ENCODE measurements around the gene RNASEL.
"Not testable (repeated sequence)": the region's sequence is repeated elsewhere in the genome, so short reads cannot be mapped to it uniquely, and the experiment has no call there.

Gene RNASEL

DNA sequence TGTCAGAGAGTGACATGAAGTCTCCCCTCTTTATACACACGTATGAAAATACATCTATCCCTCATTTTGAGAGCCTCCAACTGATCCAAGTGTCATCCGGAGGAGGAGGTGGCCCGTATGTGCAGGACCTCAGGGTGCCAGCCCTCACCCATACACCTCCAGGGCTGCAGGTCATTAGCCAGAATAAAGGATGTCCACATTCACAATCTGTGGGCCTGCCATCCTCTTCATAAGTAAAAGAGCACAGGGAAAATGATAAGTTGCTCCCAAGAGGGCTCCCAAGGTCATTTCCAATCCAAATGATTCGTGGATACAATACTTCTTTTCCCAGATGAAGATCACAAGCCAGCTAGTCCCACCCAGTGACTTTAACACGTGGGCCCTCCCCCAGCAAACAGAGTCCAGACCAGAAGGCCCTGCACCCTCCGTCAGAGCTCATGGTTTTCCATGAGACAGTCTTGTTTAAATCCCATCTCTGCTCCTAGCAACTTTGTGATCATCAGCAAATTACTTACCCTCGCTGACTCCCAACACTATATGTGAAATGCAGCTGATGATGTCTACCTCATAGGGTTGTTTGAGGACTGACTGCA lies 28.6 kb downstream of the RNASEL start:
- DNase-seq: no peak

DNA sequence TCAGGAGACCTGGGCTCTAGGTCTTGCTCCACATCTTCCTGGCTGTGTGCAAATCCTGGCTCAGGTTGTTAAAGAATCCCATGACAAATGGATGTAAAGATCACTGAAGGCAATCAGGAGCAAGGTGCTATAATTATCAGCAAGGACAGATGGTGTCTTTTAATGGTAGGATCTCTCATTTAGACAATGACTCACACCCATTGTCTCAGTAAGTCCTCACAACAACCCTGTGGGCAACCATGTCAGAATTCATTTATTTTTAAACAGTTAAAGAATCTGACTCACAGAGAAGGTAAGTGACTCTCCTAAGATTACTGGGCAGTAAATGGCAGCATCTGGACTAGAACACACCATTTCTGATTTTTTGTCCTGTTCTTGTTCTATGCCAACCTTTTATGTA lies 32.8 kb downstream of the RNASEL start:
- no peak for DNase-seq

DNA sequence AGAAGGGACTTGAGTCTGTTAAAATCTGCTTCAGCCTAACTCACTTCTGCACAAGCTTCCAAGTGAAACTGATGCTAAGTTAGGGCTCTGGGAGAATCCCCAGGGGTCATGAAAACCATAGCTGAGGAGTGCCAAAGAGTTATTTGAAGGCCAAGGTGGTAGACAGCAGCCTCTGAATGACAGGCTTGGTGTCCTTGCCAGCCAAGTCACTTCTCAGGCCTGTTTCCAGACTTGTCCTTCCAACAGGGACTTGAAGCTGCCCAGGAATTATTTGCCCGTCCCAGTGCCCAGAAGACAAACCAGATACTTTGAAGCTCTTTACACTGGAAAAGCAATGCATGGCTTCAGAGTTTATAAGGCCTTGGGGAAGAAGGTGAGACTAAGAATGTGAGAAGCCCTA lies 33.6 kb downstream of the RNASEL start:
- DNase-seq: no peak

DNA sequence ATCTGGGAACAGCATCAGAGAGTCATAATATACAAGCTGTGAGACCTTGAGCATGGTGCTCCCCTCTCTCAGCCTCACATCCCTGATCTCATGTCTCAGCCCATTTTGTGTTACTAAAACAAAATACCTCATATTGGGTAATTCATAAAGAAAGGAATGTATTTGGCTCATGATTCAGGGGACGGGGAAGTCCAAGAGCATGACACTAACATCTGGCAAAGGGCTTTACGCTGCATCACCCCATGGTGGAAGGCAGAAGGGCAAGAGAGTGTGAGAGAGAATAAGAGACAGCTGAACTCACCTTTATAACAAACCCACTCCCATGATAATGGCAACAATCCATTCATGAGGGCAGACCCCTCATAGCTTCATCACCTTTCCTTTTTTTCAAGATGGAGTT lies 36.5 kb downstream of the RNASEL start:
- DNase-seq: no peak

DNA sequence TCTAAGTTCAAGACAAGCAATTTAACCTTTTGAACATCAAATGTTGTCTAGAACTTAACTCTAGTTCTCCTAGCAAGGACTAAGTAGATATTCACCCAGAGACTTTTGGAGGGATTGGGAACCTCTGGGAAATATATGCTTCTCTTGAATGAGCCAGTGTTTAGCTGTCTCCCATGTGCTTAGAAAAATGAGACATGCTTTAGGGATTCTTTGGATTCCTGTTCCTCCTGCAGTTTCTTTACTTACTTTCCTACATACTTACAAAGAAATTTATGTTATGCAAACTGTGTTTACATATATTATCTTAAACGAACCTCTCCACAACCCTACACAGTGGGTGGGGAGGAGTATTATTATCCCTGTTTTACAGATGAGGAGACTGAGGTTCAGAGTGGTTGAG lies 39.2 kb downstream of the RNASEL start:
- DNase-seq: no peak

DNA sequence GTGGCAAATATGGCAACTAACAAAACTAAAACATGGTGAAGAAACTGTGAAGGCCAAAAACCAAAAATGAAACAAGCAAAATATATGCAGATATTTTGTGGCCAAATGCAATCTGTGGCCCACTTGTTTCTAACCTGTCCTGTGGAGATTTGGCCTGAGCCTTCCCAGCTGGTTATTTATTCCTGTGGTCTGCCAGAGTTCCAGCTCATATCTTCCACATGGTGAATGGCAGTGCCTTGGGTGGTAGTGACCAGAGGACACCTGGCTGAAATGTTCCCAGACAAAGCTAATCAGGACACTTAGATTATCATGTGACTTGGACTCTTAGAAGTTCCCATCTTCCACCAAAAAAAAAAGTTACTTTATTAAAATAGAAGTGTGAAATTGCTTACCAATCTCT lies 39.7 kb downstream of the RNASEL start:
- DNase-seq: no peak

DNA sequence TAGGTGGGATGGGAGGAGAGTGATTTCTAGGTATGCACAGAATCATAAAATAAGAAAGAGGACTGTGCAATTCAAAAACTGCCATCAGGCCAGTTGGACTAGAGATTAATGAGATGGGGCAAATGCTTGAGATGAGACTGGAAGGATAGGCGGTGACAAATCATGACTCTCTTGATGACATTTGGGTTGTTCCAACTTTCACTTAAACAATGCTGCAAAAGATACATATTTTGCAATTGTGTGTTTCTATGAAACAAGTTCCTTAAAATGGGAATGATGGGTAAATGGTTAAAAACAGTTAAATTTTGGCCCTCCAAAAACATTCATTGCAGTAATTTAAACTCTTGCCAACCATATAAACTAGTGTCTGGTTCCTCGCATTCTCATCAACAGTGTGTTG lies 55.2 kb downstream of the RNASEL start:
- DNase-seq: no peak

DNA sequence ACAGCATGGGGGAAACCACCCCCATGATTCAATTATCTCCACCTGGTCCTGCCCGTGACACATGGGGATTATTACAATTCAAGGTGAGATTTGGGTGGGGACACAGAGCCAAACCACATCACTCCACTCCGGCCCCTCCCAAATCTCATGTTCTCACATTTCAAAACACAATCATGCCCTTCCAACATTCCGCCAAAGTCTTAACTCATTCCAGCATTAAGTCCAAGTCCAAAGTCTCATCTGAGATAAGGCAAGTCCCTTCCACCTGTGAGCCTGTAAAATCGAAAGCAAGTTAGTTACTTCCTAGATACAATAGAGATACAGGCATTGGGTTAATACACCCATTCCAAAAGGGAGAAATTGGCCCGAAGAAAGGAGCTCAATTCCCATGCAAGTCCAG lies 60.9 kb downstream of the RNASEL start:
- not testable (repeated sequence) for DNase-seq

DNA sequence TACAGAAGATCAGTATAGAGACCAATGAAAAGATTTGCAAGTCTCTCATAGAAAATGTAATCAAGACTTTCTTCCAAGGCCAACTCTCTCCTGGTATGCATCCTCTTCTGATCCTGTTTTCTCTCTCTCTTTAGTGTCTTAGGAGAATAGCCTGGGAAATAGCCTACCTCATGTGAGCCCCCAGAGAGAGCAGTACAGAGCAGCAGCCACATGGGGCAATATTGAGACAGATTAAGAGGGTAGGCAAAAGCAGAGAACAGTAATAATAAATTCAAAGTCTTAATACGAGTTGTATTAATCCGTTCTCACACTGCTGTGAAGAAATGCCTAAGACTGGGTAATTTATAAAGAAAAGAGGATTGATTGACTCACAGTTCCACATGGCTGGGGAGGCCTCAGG lies 61.4 kb downstream of the RNASEL start:
- no peak for DNase-seq

DNA sequence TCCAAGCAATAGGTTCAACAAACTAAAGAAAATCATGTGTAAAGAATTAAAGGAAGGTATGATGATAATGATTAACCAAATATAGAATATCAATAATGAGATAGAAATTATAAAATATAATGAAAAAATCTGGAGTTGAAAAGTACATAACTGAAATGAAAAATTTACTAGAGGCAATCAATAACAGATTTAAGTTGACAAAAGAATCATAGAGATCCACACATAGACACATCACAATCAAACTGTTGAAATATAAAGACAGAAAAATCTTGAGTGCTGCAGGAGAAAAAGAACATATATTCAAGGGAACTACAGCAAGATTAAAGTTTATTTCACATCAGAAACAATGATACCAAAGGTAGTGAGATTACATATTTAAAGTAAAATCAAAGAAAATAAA lies 63.7 kb downstream of the RNASEL start:
- DNase-seq: no peak

All from NCI-H1105 treated with DMSO at 0.1 percent for 48 hours (cell line).